HepG2 (cell line): Measurements from ENCODE around the gene EMP2. TPM values are rescaled to one million over a fixed set of nuclear protein-coding genes. Genes with fewer than 3 reads are reported as not detected.

Source experiments
- DNMT3B ChIP-seq: conservative IDR thresholded peaks from 2 replicates; pipeline ENCODE4 v1.6.1; 2016; ENCODE audit warnings: missing biosample characterization, control low read depth
- FOSL2 ChIP-seq: sonication (generic); formaldehyde crosslinking; IDR thresholded peaks from 2 replicates; pipeline ENCODE4 v1.4.0; 2020; ENCODE audit warnings: missing genetic modification reagents
- GATAD2A ChIP-seq: IDR thresholded peaks from 2 replicates; pipeline ENCODE4 v1.6.1; 2016
- IKZF5 ChIP-seq: IDR thresholded peaks from 2 replicates; pipeline ENCODE4 v1.6.1; 2018; ENCODE audit warnings: missing genetic modification reagents, mild to moderate bottlenecking, missing compliant biosample characterization
- MTF1 ChIP-seq: sonication (generic); formaldehyde crosslinking; IDR thresholded peaks from 2 replicates; pipeline ENCODE4 v1.5.0; 2020; ENCODE audit warnings: missing genetic modification reagents
- MXI1 ChIP-seq: IDR thresholded peaks from 3 replicates; pipeline ENCODE4 v1.6.1; 2012; ENCODE audit warnings: low read depth, low read length, inconsistent platforms, borderline replicate concordance
- NR0B2 ChIP-seq: sonication (generic); formaldehyde crosslinking; IDR thresholded peaks from 2 replicates; pipeline ENCODE4 v1.4.0; 2020; ENCODE audit warnings: mild to moderate bottlenecking, missing genetic modification reagents
- SAP130 ChIP-seq: IDR thresholded peaks from 2 replicates; pipeline ENCODE4 v1.6.1; 2016; ENCODE audit warnings: low read depth
- SOX13 ChIP-seq, 3 experiments: fragments of 450-650 bp in 1 of 3; sonication (generic) in 1 of 3; formaldehyde crosslinking in 1 of 3; IDR thresholded peaks in 2 of 3; conservative IDR thresholded peaks in 1 of 3; 2 replicates each; pipeline versions ENCODE4 v1.5.0 to v1.6.1; 2016 to 2020; ENCODE audit warnings: antibody characterized with exemption in 1 of 3, mild to moderate bottlenecking in 1 of 3, missing compliant biosample characterization in 1 of 3, missing genetic modification reagents in 1 of 3, moderate library complexity in 1 of 3
- U2AF1 ChIP-seq: fragments of 200-400 bp; formaldehyde crosslinking; optimal IDR thresholded peaks from 2 replicates; pipeline ENCODE3; 2017; ENCODE audit warnings: mild to moderate bottlenecking, low read depth, low read length
- ZGPAT ChIP-seq: IDR thresholded peaks from 2 replicates; pipeline ENCODE4 v1.6.1; 2016; ENCODE audit warnings: mild to moderate bottlenecking
- ZNF766 ChIP-seq: sonication (generic); formaldehyde crosslinking; IDR thresholded peaks from 2 replicates; pipeline ENCODE4 v1.5.0; 2020; ENCODE audit warnings: missing genetic modification reagents, borderline replicate concordance
- polyA plus RNA-seq, 8 experiments: library from polyadenylated mRNA; depleted of rRNA in 3 of 8; stranded (reverse) in 7 of 8; unstranded in 1 of 8; fragments of >200 nt; fragmentation: Illumina TruSeq in 4 of 8; extraction: Trizol in 4 of 8; gene quantifications; 2 replicates each; pipeline versions ENCODE4 v1.2.1 to v1.2.3, GENCODE V29; 2011 to 2016; ENCODE audit warnings: low read depth in 4 of 8, missing spikeins in 1 of 8, mixed read lengths in 1 of 8; ENCODE audit not compliant: insufficient read depth in 1 of 8
- total RNA-seq, 5 experiments: library from RNA; depleted of rRNA; stranded (reverse); fragments of >200 nt; fragmentation: Illumina TruSeq; extraction: Trizol; gene quantifications; 2 replicates each; pipeline ENCODE4 v1.2.3, GENCODE V29; 2016; ENCODE audit warnings: low read depth in 1 of 5
- TF ChIP-seq, protein P1 (sequence below): sonication (generic); formaldehyde crosslinking; IDR thresholded peaks from 2 replicates; pipeline ENCODE4 v1.5.0; 2020; ENCODE audit warnings: mild to moderate bottlenecking, missing genetic modification reagents, borderline replicate concordance

Gene EMP2
- total and polyA plus RNA-seq, 2 of the 13 experiments (the other 11 are each of a cell fraction or from before 2014, with no cell fraction given) = 24.6 to 91.2 TPM

- TF ChIP-seq, protein P1, sequence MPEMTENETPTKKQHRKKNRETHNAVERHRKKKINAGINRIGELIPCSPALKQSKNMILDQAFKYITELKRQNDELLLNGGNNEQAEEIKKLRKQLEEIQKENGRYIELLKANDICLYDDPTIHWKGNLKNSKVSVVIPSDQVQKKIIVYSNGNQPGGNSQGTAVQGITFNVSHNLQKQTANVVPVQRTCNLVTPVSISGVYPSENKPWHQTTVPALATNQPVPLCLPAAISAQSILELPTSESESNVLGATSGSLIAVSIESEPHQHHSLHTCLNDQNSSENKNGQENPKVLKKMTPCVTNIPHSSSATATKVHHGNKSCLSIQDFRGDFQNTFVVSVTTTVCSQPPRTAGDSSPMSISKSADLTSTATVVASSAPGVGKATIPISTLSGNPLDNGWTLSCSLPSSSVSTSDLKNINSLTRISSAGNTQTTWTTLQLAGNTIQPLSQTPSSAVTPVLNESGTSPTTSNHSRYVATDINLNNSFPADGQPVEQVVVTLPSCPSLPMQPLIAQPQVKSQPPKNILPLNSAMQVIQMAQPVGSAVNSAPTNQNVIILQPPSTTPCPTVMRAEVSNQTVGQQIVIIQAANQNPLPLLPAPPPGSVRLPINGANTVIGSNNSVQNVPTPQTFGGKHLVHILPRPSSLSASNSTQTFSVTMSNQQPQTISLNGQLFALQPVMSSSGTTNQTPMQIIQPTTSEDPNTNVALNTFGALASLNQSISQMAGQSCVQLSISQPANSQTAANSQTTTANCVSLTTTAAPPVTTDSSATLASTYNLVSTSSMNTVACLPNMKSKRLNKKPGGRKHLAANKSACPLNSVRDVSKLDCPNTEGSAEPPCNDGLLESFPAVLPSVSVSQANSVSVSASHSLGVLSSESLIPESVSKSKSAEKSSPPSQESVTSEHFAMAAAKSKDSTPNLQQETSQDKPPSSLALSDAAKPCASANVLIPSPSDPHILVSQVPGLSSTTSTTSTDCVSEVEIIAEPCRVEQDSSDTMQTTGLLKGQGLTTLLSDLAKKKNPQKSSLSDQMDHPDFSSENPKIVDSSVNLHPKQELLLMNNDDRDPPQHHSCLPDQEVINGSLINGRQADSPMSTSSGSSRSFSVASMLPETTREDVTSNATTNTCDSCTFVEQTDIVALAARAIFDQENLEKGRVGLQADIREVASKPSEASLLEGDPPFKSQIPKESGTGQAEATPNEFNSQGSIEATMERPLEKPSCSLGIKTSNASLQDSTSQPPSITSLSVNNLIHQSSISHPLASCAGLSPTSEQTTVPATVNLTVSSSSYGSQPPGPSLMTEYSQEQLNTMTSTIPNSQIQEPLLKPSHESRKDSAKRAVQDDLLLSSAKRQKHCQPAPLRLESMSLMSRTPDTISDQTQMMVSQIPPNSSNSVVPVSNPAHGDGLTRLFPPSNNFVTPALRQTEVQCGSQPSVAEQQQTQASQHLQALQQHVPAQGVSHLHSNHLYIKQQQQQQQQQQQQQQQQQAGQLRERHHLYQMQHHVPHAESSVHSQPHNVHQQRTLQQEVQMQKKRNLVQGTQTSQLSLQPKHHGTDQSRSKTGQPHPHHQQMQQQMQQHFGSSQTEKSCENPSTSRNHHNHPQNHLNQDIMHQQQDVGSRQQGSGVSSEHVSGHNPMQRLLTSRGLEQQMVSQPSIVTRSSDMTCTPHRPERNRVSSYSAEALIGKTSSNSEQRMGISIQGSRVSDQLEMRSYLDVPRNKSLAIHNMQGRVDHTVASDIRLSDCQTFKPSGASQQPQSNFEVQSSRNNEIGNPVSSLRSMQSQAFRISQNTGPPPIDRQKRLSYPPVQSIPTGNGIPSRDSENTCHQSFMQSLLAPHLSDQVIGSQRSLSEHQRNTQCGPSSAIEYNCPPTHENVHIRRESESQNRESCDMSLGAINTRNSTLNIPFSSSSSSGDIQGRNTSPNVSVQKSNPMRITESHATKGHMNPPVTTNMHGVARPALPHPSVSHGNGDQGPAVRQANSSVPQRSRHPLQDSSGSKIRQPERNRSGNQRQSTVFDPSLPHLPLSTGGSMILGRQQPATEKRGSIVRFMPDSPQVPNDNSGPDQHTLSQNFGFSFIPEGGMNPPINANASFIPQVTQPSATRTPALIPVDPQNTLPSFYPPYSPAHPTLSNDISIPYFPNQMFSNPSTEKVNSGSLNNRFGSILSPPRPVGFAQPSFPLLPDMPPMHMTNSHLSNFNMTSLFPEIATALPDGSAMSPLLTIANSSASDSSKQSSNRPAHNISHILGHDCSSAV (CRISPR knock-in tag) = no peak
- no peak for TF ChIP-seq NR0B2 (CRISPR knock-in tag)
- no peak for TF ChIP-seq MTF1
- no peak for TF ChIP-seq ZNF766
- no peak for TF ChIP-seq U2AF1
- TF ChIP-seq SOX13 (IDR thresholded peaks at IDR 0.05) = no peak
- TF ChIP-seq SOX13 (CRISPR knock-in tag; conservative IDR thresholded peaks at IDR 0.05 in 1 of 2, IDR thresholded peaks at IDR 0.05 in 1 of 2) = peak in 1 of 2 experiments; percentile 51; a peak in 1 of 4 replicates
- TF ChIP-seq MXI1 = peak; percentile 37; the same call in 1 of the 3 replicates
- peak; percentile 46 for TF ChIP-seq SAP130 (CRISPR knock-in tag)
- peak; percentile 44 for TF ChIP-seq FOSL2
- TF ChIP-seq GATAD2A (CRISPR knock-in tag) = peak; percentile 75
- TF ChIP-seq IKZF5 (CRISPR knock-in tag) = peak; percentile 82; the same call in 1 of the 2 replicates
- TF ChIP-seq ZGPAT (CRISPR knock-in tag) = peak; percentile 80
- TF ChIP-seq DNMT3B (CRISPR knock-in tag) = no peak
Observed at GRCh38 chr16:10509534-10510025, 70.8 kb downstream of the EMP2 start (continued).
